ENCODE results near the gene MOB2.

DNA sequence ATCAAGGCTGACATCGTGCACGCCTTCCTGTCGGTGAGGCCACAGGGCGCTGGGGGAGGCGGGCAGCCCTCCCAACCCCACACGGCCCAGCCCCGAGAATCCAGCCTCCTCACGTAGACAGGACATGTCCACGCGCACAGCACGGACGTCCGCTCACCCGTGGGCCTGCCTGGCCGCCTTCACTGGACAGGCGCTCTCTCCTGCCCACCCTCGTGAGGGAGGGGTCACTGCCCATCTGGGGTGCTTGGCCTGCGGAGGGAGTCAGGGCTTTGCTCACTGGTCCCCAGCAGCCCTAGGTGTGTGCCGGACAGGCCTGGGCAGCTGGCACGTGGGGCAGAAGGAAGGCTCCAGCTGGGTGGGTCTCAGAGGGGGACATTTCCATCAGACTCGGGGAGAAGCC, 32.0 kb downstream of the MOB2 start:
- TF ChIP-seq, protein P1, sequence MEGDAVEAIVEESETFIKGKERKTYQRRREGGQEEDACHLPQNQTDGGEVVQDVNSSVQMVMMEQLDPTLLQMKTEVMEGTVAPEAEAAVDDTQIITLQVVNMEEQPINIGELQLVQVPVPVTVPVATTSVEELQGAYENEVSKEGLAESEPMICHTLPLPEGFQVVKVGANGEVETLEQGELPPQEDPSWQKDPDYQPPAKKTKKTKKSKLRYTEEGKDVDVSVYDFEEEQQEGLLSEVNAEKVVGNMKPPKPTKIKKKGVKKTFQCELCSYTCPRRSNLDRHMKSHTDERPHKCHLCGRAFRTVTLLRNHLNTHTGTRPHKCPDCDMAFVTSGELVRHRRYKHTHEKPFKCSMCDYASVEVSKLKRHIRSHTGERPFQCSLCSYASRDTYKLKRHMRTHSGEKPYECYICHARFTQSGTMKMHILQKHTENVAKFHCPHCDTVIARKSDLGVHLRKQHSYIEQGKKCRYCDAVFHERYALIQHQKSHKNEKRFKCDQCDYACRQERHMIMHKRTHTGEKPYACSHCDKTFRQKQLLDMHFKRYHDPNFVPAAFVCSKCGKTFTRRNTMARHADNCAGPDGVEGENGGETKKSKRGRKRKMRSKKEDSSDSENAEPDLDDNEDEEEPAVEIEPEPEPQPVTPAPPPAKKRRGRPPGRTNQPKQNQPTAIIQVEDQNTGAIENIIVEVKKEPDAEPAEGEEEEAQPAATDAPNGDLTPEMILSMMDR (IDR thresholded peaks at IDR 0.05; ENCODE audit: low read depth, low read length) = no peak
- no peak for TF ChIP-seq EZH2phosphoT487 (IDR thresholded peaks at IDR 0.05; ENCODE audit: low read depth)

Measured in OCI-LY3 (cell line).